Measurements from ENCODE around the gene BCAS4.
"Not testable (repeated sequence)": the region's sequence is repeated elsewhere in the genome, so short reads cannot be mapped to it uniquely, and the experiment has no call there.

- not testable (repeated sequence) for TF ChIP-seq CTCF (IDR thresholded peaks at IDR 0.05; ENCODE audit: low read depth, low read length); POLR2A (IDR thresholded peaks at IDR 0.05; ENCODE audit: extremely low read depth, insufficient read length)
Measured at GRCh38 chr20:50766955-50767809, 27.7 kb upstream of the BCAS4 start.
